GM12878 (cell line): ENCODE results near the gene LATS2.

ENCODE experiments used
- BRCA1 ChIP-seq: IDR thresholded peaks from 2 replicates; pipeline ENCODE4 v1.6.1; 2011; ENCODE audit warnings: low read depth, low read length, improper control_type of control experiment
- CEBPB ChIP-seq, 2 experiments: fragments of 150-350 bp in 1 of 2; IDR thresholded peaks; 2 replicates each; pipeline ENCODE4 v1.6.1; 2012 to 2014; ENCODE audit warnings: low read depth in 2 of 2, low read length in 2 of 2, borderline replicate concordance in 1 of 2, inconsistent platforms in 1 of 2
- CREM ChIP-seq: IDR thresholded peaks from 2 replicates; pipeline ENCODE4 v1.6.1; 2014; ENCODE audit warnings: antibody characterized with exemption, low read depth
- EP300 ChIP-seq, 2 experiments: fragments of 150-350 bp in 1 of 2; IDR thresholded peaks; 2 replicates each; pipeline ENCODE4 v1.6.1; 2011 to 2012; ENCODE audit warnings: low read depth in 2 of 2, low read length in 2 of 2, borderline replicate concordance in 1 of 2, improper control_type of control experiment in 1 of 2, inconsistent platforms in 1 of 2; ENCODE audit not compliant: control insufficient read depth in 1 of 2
- NFXL1 ChIP-seq: fragments of 450-650 bp; IDR thresholded peaks from 2 replicates; pipeline ENCODE4 v1.6.1; 2017; ENCODE audit warnings: antibody characterized with exemption, mild to moderate bottlenecking, borderline replicate concordance
- POLR2AphosphoS2 ChIP-seq: IDR thresholded peaks from 2 replicates; pipeline ENCODE4 v1.6.1; 2011; ENCODE audit warnings: low read depth, mild to moderate bottlenecking, low read length, improper control_type of control experiment, moderate library complexity
- RB1 ChIP-seq: fragments of 450-650 bp; formaldehyde crosslinking; IDR thresholded peaks from 2 replicates; pipeline ENCODE4 v1.6.1; 2017; ENCODE audit warnings: mild to moderate bottlenecking, borderline replicate concordance
- TF ChIP-seq, protein P1 (sequence below): IDR thresholded peaks from 2 replicates; pipeline ENCODE4 v1.6.1; 2012; ENCODE audit warnings: low read depth, low read length, improper control_type of control experiment
- TF ChIP-seq, protein P2 (sequence below): IDR thresholded peaks from 2 replicates; pipeline ENCODE4 v1.6.1; 2011; ENCODE audit warnings: low read depth, low read length, improper control_type of control experiment, borderline replicate concordance

DNA sequence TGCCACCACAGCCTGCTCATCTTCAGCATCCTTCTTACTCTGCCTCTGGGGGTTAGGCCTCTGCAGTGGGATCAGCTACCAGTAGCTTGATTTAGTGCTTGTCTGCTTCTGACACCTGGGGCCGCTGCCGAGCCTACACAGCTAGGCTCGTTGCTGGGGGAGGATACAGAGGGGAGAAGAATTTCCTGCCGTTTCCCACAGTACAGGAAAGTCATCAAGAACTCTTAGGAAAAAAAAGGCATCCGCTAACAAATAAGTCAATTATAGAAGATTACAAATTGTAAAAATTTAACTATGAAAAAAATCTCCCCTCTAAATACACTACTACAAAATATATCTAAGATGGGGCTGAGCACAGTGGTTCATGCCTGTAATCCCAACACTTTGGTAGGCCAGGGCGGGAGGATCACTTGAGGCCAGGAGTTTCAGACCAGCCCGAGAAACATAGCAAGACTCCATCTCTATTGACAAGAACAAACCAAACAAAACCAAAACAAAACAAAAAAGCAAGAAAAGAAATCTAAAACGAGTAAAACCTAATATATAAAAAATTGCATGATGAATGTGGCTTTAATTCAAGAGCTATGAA lies 26.7 kb downstream of the LATS2 start:
- no peak for TF ChIP-seq BRCA1
- no peak for TF ChIP-seq CREM
- TF ChIP-seq, protein P1, sequence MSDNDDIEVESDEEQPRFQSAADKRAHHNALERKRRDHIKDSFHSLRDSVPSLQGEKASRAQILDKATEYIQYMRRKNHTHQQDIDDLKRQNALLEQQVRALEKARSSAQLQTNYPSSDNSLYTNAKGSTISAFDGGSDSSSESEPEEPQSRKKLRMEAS, result no peak
- TF ChIP-seq CEBPB (IDR thresholded peaks at IDR 0.05; ENCODE audit: borderline replicate concordance in 1 of 2, low read depth in 2 of 2, low read length in 2 of 2), result no peak
- TF ChIP-seq POLR2AphosphoS2, result no peak
- TF ChIP-seq NFXL1, result no peak
- TF ChIP-seq, protein P2, sequence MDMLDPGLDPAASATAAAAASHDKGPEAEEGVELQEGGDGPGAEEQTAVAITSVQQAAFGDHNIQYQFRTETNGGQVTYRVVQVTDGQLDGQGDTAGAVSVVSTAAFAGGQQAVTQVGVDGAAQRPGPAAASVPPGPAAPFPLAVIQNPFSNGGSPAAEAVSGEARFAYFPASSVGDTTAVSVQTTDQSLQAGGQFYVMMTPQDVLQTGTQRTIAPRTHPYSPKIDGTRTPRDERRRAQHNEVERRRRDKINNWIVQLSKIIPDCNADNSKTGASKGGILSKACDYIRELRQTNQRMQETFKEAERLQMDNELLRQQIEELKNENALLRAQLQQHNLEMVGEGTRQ, result no peak
- TF ChIP-seq RB1, result no peak
- TF ChIP-seq EP300 (IDR thresholded peaks at IDR 0.05; ENCODE audit: borderline replicate concordance in 1 of 2, control insufficient read depth in 1 of 2, low read depth in 2 of 2, low read length in 2 of 2), result no peak
